ENCODE results near the gene RSPH1.
A peak's percentile ranks its signal among the peaks of the same experiment; 100 is the strongest.
"Not testable (repeated sequence)": the region's sequence is repeated elsewhere in the genome, so short reads cannot be mapped to it uniquely, and the experiment has no call there.

Gene RSPH1

DNA sequence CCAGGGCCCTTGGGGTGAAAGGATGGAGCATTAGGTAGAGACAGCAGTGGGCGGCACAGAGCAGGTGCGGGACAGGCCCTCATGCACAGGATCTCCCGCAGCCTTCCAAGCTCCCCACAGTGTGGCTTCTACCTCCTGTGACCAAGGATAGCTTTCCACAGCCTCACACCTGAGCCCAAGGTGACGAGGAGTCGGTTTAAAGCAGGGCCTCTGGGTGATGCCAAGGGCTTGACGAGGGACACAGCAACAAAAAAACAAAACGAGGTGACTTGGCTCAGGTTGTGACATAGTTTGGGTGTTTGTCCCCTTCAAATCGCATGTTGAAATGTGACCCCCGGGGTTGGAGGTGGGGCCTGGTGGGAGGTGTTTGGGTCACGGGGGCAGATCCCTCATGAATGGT is 15.3 kb downstream of the RSPH1 start:
- DNase-seq = no peak

DNA sequence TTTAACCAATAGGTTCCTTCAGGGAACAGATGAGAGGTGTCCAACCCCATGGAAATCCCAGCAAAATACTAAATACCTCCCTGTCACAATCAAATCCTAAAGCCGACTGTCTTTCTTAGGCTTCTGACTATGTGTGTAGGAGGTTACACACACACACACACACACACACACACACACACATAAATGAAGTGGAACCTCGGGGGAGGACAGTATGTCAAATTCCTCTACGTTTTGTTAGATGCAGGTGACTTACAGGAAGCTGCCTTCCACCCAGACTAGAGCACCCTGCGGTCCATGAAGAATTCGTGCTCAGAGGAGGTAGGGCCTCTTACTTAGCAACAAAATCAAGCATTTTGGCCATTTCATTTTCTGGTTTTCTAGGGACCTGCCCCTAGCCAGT is 16.4 kb downstream of the RSPH1 start:
- DNase-seq = no peak

DNA sequence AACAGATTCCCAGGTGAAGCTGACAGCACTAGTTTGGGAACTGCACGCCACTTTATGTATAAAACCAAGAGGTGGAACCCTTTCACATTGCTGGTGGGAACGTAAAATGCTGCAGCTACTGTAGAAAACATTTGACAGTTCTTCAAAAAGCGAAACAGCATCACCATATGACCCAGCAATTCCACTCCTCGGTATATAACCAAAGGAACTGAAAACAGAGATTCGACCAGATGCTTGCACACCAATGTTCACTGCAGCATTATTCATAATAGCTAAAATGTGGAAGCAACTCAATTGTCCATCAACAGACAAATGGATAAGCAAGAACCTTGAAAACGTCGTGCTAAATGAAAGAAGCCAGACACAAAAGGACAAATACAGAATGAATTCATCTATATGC is 17.5 kb downstream of the RSPH1 start:
- DNase-seq = no peak

GRCh38 chr21:42476388-42477331 is 19.4 kb downstream of the RSPH1 start:
- DNase-seq = no peak

- DNase-seq = no peak
Observed at GRCh38 chr21:42475526-42476387, 20.3 kb downstream of the RSPH1 start.

- DNase-seq = no peak
Observed at GRCh38 chr21:42475036-42475435, 21.0 kb downstream of the RSPH1 start.

GRCh38 chr21:42474043-42474831 is 21.8 kb downstream of the RSPH1 start:
- no peak for DNase-seq

DNA sequence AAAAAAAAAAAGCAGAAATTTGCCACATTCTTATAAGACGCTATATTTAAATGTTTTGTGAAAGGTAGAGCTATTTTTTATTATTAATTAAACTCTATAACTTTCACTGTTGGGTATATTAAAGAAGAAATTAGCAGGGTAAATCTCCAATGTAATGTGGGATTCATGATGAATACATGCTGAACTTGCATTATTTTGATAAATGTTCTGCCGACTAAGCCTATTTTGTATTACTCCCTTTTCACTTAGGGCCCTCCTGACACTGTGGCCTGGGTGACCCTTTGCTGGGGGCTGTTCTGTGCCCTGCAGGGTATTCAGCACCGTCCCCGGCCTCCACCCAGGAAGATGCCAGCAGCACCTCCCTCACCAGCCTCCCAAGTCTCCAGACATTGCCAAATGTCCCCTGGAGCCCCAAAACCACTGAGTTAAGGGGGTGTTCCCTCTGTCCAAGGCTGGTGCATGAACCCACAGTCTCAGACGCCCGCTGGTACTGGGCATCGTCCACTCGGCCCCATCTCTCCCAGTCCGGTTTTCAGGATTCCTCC is 22.5 kb downstream of the RSPH1 start:
- DNase-seq = no peak

- DNase-seq = no peak
Observed at GRCh38 chr21:42472521-42472920, 23.5 kb downstream of the RSPH1 start.

DNA sequence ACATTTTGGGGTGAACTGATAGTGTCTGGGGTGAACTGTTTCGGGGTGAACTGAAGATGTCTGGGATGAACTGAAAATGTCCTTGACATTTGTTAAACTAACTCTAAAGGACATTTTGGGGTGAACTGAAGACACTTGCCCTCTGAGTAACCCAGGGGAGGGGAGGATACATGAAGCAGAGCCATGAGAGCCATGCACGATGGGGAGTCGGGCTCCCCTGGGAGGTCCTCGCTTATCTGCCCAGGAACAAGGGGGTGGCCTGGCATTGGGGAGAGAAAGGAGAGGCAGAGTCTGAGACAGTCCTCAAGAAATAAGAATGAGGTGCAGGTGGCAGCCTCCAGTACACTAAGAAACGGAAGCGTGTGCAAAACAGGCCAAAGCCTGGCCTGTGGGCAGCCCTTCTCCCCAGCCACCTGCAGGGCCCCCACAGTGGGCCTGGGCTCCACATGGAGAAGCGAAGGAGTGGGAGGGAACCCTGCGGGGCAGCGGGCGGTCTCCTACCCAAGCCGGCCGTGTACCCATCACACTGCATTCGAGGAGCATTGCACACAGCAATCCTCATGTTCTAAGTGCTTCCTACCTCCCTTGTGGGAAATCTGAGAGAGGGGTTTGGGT is 24.2 kb downstream of the RSPH1 start:
- no peak for DNase-seq

DNA sequence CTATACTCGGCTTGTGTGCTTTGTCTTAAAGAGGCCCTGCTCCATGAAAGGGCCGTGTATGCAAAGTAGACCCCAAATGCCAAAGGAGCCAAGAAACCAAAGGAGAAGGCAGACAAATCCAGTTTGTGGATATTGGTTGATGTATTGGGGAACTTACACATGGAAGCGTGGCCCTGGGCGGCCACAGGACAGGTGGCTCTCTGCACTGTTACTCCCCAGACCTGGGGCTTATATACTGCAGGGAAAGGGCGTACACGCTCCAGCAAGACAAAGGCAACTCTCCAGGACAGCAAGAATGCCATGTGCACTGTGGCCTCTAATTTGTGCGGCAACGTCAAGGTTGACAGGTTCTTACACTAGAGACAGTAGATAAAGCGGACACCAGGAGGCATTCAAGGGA is 24.8 kb downstream of the RSPH1 start:
- DNase-seq = no peak

DNA sequence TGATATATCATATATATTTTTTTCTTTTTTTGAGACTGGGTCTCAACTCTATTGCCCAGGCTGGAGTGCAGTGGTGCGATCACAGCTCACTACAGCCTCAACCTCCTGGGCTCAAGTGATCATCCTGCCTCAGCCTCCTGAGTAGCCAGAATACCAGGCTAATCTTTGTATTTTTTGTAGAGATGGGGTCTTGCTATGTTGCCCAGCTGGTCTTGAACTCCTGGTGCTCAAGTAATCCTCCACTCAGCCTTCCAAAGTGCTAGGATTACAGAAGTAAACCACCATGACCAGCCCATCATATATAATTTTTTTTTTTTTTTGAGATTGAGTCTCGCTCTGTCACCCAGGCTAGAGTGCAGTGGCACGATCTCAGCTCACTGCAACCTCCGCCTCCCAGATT is 26.3 kb downstream of the RSPH1 start:
- DNase-seq = not testable (repeated sequence)

DNA sequence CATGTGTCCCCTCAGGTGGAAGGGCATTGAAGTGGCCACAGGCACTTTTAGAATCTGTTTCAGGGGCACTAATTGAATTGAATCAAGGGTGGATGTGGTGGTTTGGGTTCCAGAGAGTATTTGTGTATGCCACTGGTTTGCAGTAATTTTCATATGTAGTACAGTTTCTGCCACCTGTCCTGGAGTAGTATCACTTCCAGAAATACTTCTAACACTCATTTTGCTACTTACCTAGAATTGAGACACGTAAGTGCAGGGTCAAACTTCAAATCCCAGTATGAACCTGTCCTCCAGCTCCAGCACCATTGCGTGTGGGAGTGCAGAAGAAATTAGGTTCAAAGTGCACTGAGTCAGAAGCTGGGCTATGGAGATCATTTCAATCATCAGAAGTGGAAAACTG is 26.8 kb downstream of the RSPH1 start:
- DNase-seq = no peak

GRCh38 chr21:42468491-42469131 is 27.4 kb downstream of the RSPH1 start:
- DNase-seq = no peak

DNA sequence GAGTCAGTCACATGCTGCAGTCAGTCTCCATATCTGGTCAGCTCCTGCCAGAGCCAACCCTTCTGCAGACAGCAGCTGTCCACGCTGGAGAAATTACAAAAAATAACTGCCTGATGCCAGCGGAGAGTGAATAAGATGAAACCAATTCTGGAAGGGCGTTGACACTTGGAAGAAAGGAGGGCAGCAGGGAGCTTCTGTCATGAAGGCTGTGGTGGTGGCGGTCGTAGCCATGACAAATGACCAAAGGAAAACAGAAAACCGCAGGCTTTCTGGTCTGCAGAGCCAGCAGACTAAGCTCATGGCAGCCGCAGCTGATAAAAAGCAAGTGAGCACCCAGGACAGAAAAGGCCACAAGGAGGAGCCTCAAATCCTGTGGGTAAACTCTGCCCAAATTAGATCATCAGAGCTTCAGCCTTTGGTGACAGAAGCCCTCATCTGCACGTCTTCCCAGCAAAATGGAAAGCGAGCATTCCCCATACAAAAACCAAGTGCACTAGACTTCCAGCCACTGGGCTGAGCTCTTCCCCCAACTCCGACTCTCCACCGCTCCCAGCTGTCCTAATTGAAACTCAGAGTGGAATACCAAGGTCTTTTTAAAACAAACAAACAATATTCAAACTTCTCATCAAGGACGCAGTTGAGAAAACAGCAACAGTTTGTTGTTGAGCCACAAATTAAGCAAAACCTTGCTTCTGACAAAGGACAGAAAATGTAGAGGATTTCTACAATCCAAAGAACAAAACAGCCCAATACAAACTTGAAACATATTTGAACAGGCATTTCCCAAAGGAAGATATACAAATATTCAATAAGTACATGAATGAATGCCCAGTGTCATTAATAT is 28.7 kb downstream of the RSPH1 start:
- DNase-seq = peak in 1 of 2 donors; percentile 20

GRCh38 chr21:42466700-42467099 is 29.3 kb downstream of the RSPH1 start:
- no peak for DNase-seq

DNA sequence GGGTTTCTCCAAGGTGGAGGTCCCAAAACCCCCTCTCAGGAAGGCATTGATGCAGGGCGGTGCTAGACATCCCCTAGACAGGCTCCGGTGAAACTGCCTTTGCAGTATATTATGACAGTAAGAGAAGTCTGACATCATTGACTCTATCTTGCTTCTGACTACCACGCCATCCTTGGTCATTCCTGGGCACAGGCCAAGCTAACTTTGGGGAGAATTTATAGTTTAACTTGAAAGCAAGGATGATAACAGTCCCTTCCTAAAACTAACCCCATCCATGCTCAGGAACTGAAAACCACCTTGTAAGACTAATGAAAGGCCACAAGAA is 30.3 kb downstream of the RSPH1 start:
- no peak for DNase-seq

DNA sequence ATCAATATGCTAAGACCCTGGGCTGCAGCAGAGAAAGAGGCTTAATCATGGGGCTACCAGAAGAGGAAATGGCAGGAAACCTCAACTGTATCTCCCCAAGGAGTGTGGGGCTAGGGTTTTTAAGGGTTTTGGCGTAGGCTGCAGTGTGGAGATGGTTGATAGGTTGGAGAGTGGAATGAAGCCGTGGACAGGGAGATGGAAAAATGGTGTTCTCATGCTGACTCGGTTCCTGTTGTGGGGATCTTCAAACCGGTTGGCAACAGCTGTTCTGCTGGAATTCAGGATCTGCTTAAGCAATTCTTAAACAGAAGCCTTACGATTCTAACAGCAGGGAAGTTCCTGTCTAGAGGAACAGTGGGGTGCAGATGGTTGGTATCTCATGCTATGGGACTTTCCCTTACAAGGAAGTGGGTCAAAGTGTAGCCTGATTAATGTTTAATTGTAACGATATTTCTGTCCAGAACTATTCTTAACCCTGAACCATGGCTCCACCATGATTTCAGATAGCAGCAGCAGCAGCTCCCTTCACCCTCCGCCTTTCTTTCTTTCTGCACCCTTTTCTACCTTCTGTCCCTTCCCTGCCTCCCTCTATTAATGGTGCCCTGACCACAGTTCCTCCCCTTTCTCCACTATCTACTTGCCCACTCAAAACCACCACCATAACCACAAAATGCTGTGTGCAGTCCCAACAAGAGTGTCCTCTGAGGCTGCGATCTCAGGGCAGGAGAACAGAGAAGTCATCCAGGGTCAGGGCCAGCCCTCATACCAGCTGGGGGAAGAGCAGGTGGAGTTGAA is 30.8 kb downstream of the RSPH1 start:
- DNase-seq = peak; percentile 18 to 27

GRCh38 chr21:42463861-42464515 is 32.0 kb downstream of the RSPH1 start:
- peak; percentile 81 to 83 for DNase-seq

Measured in CD4-positive, alpha-beta T cell treated with Interleukin-1 beta for 1 hour (primary cell).